Panc1 (cell line): ENCODE results near the gene MYO5B. TPM values are rescaled to one million over a fixed set of nuclear protein-coding genes. Genes with fewer than 3 reads are reported as not detected.

ENCODE experiments used
- ATAC-seq: fragments of 200-7000 bp; cut with Tn5 transposase; 2 replicates; pipeline ENCODE4 v1.9.1; 2020; ENCODE audit warnings: mild to moderate bottlenecking, moderate library complexity
- BruUV-seq: library from RNA; stranded (reverse); fragments of 400-500 nt; replicated peaks from 2 replicates; lab custom pipeline; 2021; lab: Mats Ljungman, UMichigan
- CTCF ChIA-PET: fragments of 300-600 bp; sonication (Branson Sonifier 250); formaldehyde crosslinking; loops from one replicate; lab custom pipeline; 2022; ENCODE audit warnings: antibody characterized with exemption; lab: Charles Lee
- POLR2A ChIA-PET: fragments of 300-600 bp; sonication (Branson Sonifier 250); formaldehyde crosslinking; loops from one replicate; lab custom pipeline; 2022; ENCODE audit warnings: antibody characterized with exemption; lab: Charles Lee
- DNase-seq: peaks from one replicate; pipeline ENCODE4 v3.0.0-alpha.2; 2010; ENCODE audit warnings: low read depth, low spot score
- H3K27ac ChIP-seq: 2 replicates; pipeline ENCODE4 v1.5.1; 2011; ENCODE audit warnings: mild to moderate bottlenecking, low read length, inconsistent platforms
- H3K27me3 ChIP-seq: fragments of 200-500 bp; sonication (Bioruptor generic); 2 replicates; pipeline ENCODE4 v1.6.0; 2014; ENCODE audit warnings: low read length, inconsistent platforms; ENCODE audit not compliant: control insufficient read depth, insufficient read depth
- H3K36me3 ChIP-seq: fragments of 200-500 bp; sonication (Bioruptor generic); 2 replicates; pipeline ENCODE4 v1.5.1; 2014; ENCODE audit warnings: inconsistent platforms, mild to moderate bottlenecking, low read length, moderate library complexity; ENCODE audit not compliant: control insufficient read depth, insufficient read depth
- H3K4me1 ChIP-seq: 2 replicates; pipeline ENCODE4 v1.5.1; 2011; ENCODE audit warnings: inconsistent platforms, mild to moderate bottlenecking, low read length, moderate library complexity; ENCODE audit not compliant: control insufficient read depth, insufficient read depth
- H3K4me3 ChIP-seq, 2 experiments: 2 replicates each; pipeline ENCODE4 v1.5.1; 2011 to 2012; ENCODE audit warnings: low read depth in 2 of 2, low read length in 2 of 2, mild to moderate bottlenecking in 2 of 2, inconsistent platforms in 1 of 2, moderate library complexity in 1 of 2
- H3K9me3 ChIP-seq: fragments of 200-500 bp; sonication (Bioruptor generic); 2 replicates; pipeline ENCODE4 v1.5.1; 2014; ENCODE audit warnings: low read depth, mild to moderate bottlenecking, inconsistent platforms, low read length, moderate library complexity; ENCODE audit not compliant: control insufficient read depth, insufficient read depth
- CTCF ChIP-seq: fragments of 450-650 bp; IDR thresholded peaks from 2 replicates; pipeline ENCODE4 v1.5.1; 2017; ENCODE audit warnings: mild to moderate bottlenecking
- POLR2AphosphoS5 ChIP-seq: IDR thresholded peaks from 2 replicates; pipeline ENCODE4 v1.6.1; 2012; ENCODE audit warnings: mild to moderate bottlenecking, low read depth, low read length, moderate library complexity
- REST ChIP-seq, 2 experiments: IDR thresholded peaks; 2 replicates each; pipeline ENCODE4 v1.6.1; 2011 to 2012; ENCODE audit warnings: low read depth in 2 of 2, control low read depth in 1 of 2, low read length in 1 of 2, mild to moderate bottlenecking in 1 of 2, moderate library complexity in 1 of 2; ENCODE audit not compliant: insufficient read depth in 1 of 2
- SIN3A ChIP-seq: IDR thresholded peaks from 2 replicates; pipeline ENCODE4 v1.6.1; 2012; ENCODE audit warnings: low read depth, mild to moderate bottlenecking, low read length, moderate library complexity, borderline replicate concordance; ENCODE audit not compliant: insufficient read depth
- TCF7L2 ChIP-seq: IDR thresholded peaks from 2 replicates; pipeline ENCODE4 v1.6.1; 2011; ENCODE audit warnings: mild to moderate bottlenecking, low read depth, low read length, inconsistent platforms
- in situ Hi-C: cut with HindIII; loops from 2 replicates; pipeline ENCODE4 v1.10.0; 2016; ENCODE audit warnings: low sequenced_read_pairs, low pct_unique_long_range_greater_than_20kb
- intact Hi-C: fragments of 100-400 bp; cut with micrococcal nuclease; formaldehyde crosslinking; loops from one replicate; pipeline ENCODE4 v1.10.0; 2022; ENCODE audit not compliant: unreplicated experiment
- total RNA-seq: library from RNA; stranded (reverse); gene quantifications from one replicate; pipeline ENCODE4 v1.2.1, GENCODE V29; 2021; ENCODE audit not compliant: unreplicated experiment

MYO5B gene
- total RNA-seq, 1 experiment from 2014 or later, result 0.31 TPM

DNA sequence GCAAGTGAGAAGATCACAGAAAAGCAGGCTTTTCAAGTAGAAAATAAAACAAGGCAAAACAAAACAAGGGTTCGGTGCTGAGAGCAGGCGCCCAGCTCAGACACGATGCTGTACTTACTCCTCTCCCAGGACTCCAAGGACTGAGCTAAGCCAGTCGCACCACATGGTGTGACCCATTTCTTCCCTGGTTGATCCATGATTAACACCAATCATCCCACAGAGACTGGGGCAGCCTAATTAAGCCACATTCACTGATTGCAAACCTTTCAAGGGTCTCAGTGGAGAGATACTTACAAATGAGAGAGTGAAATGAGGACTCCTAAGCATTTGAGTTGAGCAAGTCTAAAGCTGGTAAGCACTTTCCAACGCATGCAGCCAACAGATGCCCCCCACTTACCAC, 155.2 kb downstream of the MYO5B start:
- intact Hi-C loops, result no loop called here
- no TSS peak for BruUV-seq
- Histone ChIP-seq H3K9me3 (no peaks in the 10 kb centered on the region), H3K4me1 (no peaks in the 10 kb centered on the region), H3K4me3 (no peak overlapping the region), H3K36me3 (no peaks in the 10 kb centered on the region), H3K27me3 (no peaks in the 10 kb centered on the region), H3K27ac (no peak overlapping the region)
- ChIA-PET POLR2A (no interaction called here), CTCF (no interaction called here)
- no peak for ATAC-seq
- in situ Hi-C loops, result no loop called here
- DNase-seq, result no peak
- TF ChIP-seq SIN3A (no peak), CTCF (no peak), POLR2AphosphoS5 (no peak), TCF7L2 (no peak), REST (IDR thresholded peaks at IDR 0.05; ENCODE audit: insufficient read depth in 1 of 2, low read depth in 2 of 2, low read length in 1 of 2) (no peak)

DNA sequence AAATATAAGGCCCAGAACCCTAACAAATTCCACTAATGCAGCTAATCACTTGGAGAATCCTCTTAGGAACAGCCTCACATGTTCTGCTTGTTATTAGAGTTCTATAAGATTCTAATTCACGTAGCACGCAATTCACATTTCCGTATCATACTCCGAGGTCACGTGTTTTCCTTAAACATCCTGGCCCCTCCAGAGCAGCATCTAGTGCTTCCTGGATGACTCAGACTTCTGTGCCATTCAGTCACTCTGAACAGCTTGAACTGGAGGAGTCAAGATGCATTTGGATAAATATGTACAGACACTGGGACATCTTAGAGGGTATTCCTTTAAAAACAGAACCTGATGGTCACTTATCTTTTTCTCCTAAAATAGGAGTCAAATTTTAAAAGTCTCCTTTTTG, 156.5 kb downstream of the MYO5B start:
- ATAC-seq, result no peak
- intact Hi-C loops, result no loop called here

More for the DNA sequence above, 156.5 kb downstream of the MYO5B start:
- ChIA-PET POLR2A (no interaction called here), CTCF (no interaction called here)
- no peaks in the 10 kb centered on the region for H3K9me3 ChIP-seq
- H3K4me3 ChIP-seq, result no peak overlapping the region
- no peaks in the 10 kb centered on the region for H3K4me1 ChIP-seq
- TF ChIP-seq SIN3A, result no peak
- TF ChIP-seq POLR2AphosphoS5, result no peak
- no peak for TF ChIP-seq REST (IDR thresholded peaks at IDR 0.05; ENCODE audit: insufficient read depth in 1 of 2, low read depth in 2 of 2, low read length in 1 of 2)
- no peak for TF ChIP-seq TCF7L2
- TF ChIP-seq CTCF, result no peak
- DNase-seq, result no peak
- no peaks in the 10 kb centered on the region for H3K36me3 ChIP-seq
- in situ Hi-C loops, result no loop called here
- no peak overlapping the region for H3K27ac ChIP-seq
- H3K27me3 ChIP-seq, result no peaks in the 10 kb centered on the region
- no TSS peak for BruUV-seq
